KMS-11 (cell line): ENCODE measurements around the gene NMNAT1.

Experiments used
- H2AFZ ChIP-seq: fragments of 200-600 bp; sonication (generic); 2 replicates; pipeline ENCODE4 v1.6.1; 2016; ENCODE audit warnings: antibody characterized with exemption, mixed run types, low read depth
- H3K27ac ChIP-seq: fragments of 200-600 bp; sonication (generic); 2 replicates; pipeline ENCODE4 v1.6.1; 2016; ENCODE audit warnings: mild to moderate bottlenecking, mixed run types
- H3K27me3 ChIP-seq: fragments of 200-600 bp; sonication (generic); 2 replicates; pipeline ENCODE4 v1.6.1; 2017; ENCODE audit warnings: mild to moderate bottlenecking, low read depth, mixed run types, moderate library complexity; ENCODE audit not compliant: insufficient read depth
- H3K36me3 ChIP-seq: fragments of 200-600 bp; sonication (generic); 2 replicates; pipeline ENCODE4 v1.6.1; 2017; ENCODE audit warnings: mild to moderate bottlenecking, mixed run types; ENCODE audit not compliant: insufficient read depth
- H3K4me1 ChIP-seq: fragments of 200-600 bp; sonication (generic); 2 replicates; pipeline ENCODE4 v1.6.1; 2016; ENCODE audit warnings: mild to moderate bottlenecking, low read depth, mixed run types; ENCODE audit not compliant: poor library complexity, severe bottlenecking
- H3K4me2 ChIP-seq: fragments of 200-600 bp; sonication (generic); 2 replicates; pipeline ENCODE4 v1.7.0; 2016; ENCODE audit warnings: mild to moderate bottlenecking, mixed run types
- H3K4me3 ChIP-seq: fragments of 200-600 bp; sonication (generic); IDR thresholded peaks from 2 replicates; pipeline ENCODE4 v1.6.1; 2017; ENCODE audit warnings: low read depth, low read length, mixed read lengths; ENCODE audit not compliant: insufficient read depth
- H3K79me2 ChIP-seq: fragments of 200-600 bp; sonication (generic); 2 replicates; pipeline ENCODE4 v1.6.1; 2016; ENCODE audit warnings: low read depth, mixed run types; ENCODE audit not compliant: insufficient read depth
- H3K9ac ChIP-seq: fragments of 200-600 bp; sonication (generic); 2 replicates; pipeline ENCODE4 v1.6.1; 2016; ENCODE audit warnings: mild to moderate bottlenecking, mixed run types
- H4K20me1 ChIP-seq: fragments of 200-600 bp; sonication (generic); 2 replicates; pipeline ENCODE4 v1.6.1; 2016; ENCODE audit warnings: mild to moderate bottlenecking, mixed run types; ENCODE audit not compliant: insufficient read depth
- CTCF ChIP-seq: fragments of 200-600 bp; sonication (generic); conservative IDR thresholded peaks from 2 replicates; pipeline ENCODE4 v1.6.1; 2017; ENCODE audit warnings: low read depth, mild to moderate bottlenecking, antibody characterized with exemption, low read length, moderate library complexity, mixed read lengths

NMNAT1 gene

GRCh38 chr1:9906466-9906865 lies 36.8 kb upstream of the NMNAT1 start:
- no peaks in the 10 kb centered on the region for H3K36me3 ChIP-seq
- H3K4me2 ChIP-seq, result no peak overlapping the region
- H3K4me1 ChIP-seq, result peaks cover 18% of the 10 kb centered on the region
- no peak overlapping the region for H3K27ac ChIP-seq
- no peak for TF ChIP-seq CTCF
- no peak overlapping the region for H3K9ac ChIP-seq
- no peak overlapping the region for H2AFZ ChIP-seq
- no peak overlapping the region for H3K4me3 ChIP-seq
- no peaks in the 10 kb centered on the region for H3K79me2 ChIP-seq
- no peaks in the 10 kb centered on the region for H4K20me1 ChIP-seq
- H3K27me3 ChIP-seq, result no peaks in the 10 kb centered on the region

GRCh38 chr1:9907441-9907840 lies 35.8 kb upstream of the NMNAT1 start:
- no peak overlapping the region for H2AFZ ChIP-seq
- TF ChIP-seq CTCF, result no peak
- no peak overlapping the region for H3K4me2 ChIP-seq
- H3K79me2 ChIP-seq, result no peaks in the 10 kb centered on the region
- H4K20me1 ChIP-seq, result no peaks in the 10 kb centered on the region
- H3K4me3 ChIP-seq, result no peak overlapping the region
- H3K27me3 ChIP-seq, result no peaks in the 10 kb centered on the region
- peaks cover 22% of the 10 kb centered on the region for H3K4me1 ChIP-seq
- H3K27ac ChIP-seq, result no peak overlapping the region
- H3K9ac ChIP-seq, result no peak overlapping the region
- no peaks in the 10 kb centered on the region for H3K36me3 ChIP-seq

GRCh38 chr1:9908871-9909233 lies 34.4 kb upstream of the NMNAT1 start:
- no peaks in the 10 kb centered on the region for H3K79me2 ChIP-seq
- peak overlapping the region; percentile 86; the same call in 1 of the 2 replicates for H2AFZ ChIP-seq
- TF ChIP-seq CTCF, result no peak
- H3K9ac ChIP-seq, result peak overlapping the region; percentile 48; the same call in 1 of the 2 replicates
- H3K27ac ChIP-seq, result no peak overlapping the region
- no peaks in the 10 kb centered on the region for H3K36me3 ChIP-seq
- no peaks in the 10 kb centered on the region for H3K27me3 ChIP-seq
- peaks cover 22% of the 10 kb centered on the region for H3K4me1 ChIP-seq
- no peak overlapping the region for H3K4me3 ChIP-seq
- H4K20me1 ChIP-seq, result no peaks in the 10 kb centered on the region
- peak overlapping the region; percentile 86 for H3K4me2 ChIP-seq

- Histone ChIP-seq H3K27ac (no peak overlapping the region), H3K27me3 (no peaks in the 10 kb centered on the region), H2AFZ (peak overlapping the region; percentile 86), H4K20me1 (no peaks in the 10 kb centered on the region), H3K36me3 (no peaks in the 10 kb centered on the region), H3K4me2 (peak overlapping the region; percentile 86), H3K4me3 (peak overlapping the region; percentile 74), H3K9ac (peak overlapping the region; percentile 48; the same call in 1 of the 2 replicates), H3K4me1 (peaks cover 22% of the 10 kb centered on the region), H3K79me2 (no peaks in the 10 kb centered on the region)
- TF ChIP-seq CTCF, result no peak
Observed at GRCh38 chr1:9909234-9910046, 33.8 kb upstream of the NMNAT1 start.
